Fibroblast of skin of back (primary cell): ENCODE measurements around the gene ACIN1.

ENCODE experiments used
- DNase-seq: peaks from one replicate; pipeline ENCODE4 v3.0.0-alpha.2; 2013

The ACIN1 gene

DNA sequence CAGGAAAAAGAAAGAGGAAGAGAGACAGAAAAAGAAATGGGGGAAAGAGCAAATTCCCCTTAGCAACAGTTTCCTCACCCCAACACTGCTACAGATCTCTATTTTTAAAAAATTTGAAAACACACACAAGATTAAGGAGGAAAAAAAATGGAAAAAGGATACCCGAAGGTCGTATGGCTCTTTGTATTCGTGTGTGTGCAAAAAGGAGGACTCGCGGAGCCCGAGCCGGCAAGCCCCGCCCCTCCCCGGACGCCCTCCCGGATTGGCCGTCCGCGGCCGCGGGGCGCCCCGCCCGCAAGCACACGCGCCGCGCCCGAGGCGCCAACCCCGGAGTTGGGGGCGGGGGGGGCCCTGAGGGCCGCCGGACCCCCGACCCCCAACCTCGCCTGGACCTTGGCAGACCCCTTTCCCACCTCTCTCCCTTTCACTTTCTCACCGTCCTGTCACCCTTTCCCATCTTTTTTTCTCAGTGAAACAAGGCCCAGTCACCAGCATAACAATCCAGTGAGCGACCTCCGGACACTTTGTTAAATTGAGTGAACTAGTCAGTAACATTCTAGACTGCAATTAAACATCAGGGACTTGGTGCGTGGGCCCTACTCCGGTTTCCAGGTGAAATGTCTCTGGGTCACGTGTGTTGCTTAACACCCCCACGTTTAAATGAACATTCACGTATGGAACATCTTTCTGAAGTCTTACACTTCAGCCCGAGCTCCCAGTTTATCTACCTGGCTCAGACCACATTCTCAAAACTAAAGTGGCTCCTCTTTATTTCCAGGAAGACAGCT lies 84.8 kb downstream of the ACIN1 start, which contains the start of gene C14orf93:
C14orf93 (minus strand) TSS at position 205 of the 788 bp plus-strand sequence. CDS start 11,120 bp downstream, outside the sequence.
- peak; percentile 69 for DNase-seq

- no peak for DNase-seq
Observed at GRCh38 chr14:23009483-23009938, 85.4 kb downstream of the ACIN1 start.

- no peak for DNase-seq
Observed at GRCh38 chr14:23008831-23009230, 86.1 kb downstream of the ACIN1 start.
